Right cardiac atrium (tissue), 5 donors: ENCODE results near the gene PACSIN1. TPM values are rescaled to one million over a fixed set of nuclear protein-coding genes. Genes with fewer than 3 reads are reported as not detected.

ENCODE experiments used
- ATAC-seq, 2 donors: fragments of 200-7000 bp; cut with Tn5 transposase; one replicate each; pipeline versions ENCODE4 v1.8.0 to v1.9.1; 2020; ENCODE audit warnings: moderate library complexity in 2 of 2, mild to moderate bottlenecking in 1 of 2
- DNase-seq, 3 donors: peaks; one replicate each; pipeline ENCODE4 v3.0.0-alpha.2; 2020
- H3K27ac ChIP-seq: one replicate; pipeline ENCODE4 v1.5.1; 2013; ENCODE audit warnings: mild to moderate bottlenecking, low read length, control low read depth, moderate library complexity
- H3K27me3 ChIP-seq: one replicate; pipeline ENCODE4 v1.6.1; 2013; ENCODE audit not compliant: control insufficient read depth, insufficient read depth
- H3K4me1 ChIP-seq: one replicate; pipeline ENCODE4 v1.6.1; 2013; ENCODE audit warnings: low read length; ENCODE audit not compliant: control insufficient read depth, insufficient read depth
- H3K4me3 ChIP-seq: one replicate; pipeline ENCODE4 v1.5.1; 2013; ENCODE audit warnings: low read length, control low read depth
- H3K9me3 ChIP-seq: one replicate; pipeline ENCODE4 v1.6.1; 2013; ENCODE audit warnings: low read length; ENCODE audit not compliant: control insufficient read depth
- WGBS: extraction: QIAGEN DNeasy Blood & Tissue Kit; methylation state at CpG from one replicate; pipeline ENCODE4 v1.1.7; 2013; 5-methylcytosine and 5-hydroxymethylcytosine counted together
- intact Hi-C, 4 donors: fragments of 100-400 bp; cut with DNase I; formaldehyde crosslinking; loops; one replicate each; pipeline versions ENCODE4 v1.11.0 to v1.14.0; 2022 to 2023
- polyA plus RNA-seq: library from polyadenylated mRNA; stranded (reverse); fragments of 200-250 nt; gene quantifications from one replicate; pipeline ENCODE4 v1.2.3, GENCODE V29; 2013
- total RNA-seq, 4 donors: library from RNA; stranded (reverse); fragmentation: NEBNext Ultra II Directional; extraction: Animal tissue kit (Norgen Biotek cat#: 25700); gene quantifications; one replicate each; pipeline ENCODE4 v1.2.1, GENCODE V29; 2021
- donor health status: healthy with polysubstance abuse.
- donor health status: DM: no; HTN: yes; CAD: no.
- donor health status: DM: no; HTN: no; CAD: no.
- donor health status: DM: no; HTN: yes; CAD: no; lungs with severe emphysema.
- donor health status: DM: yes; HTN: yes; CAD: no.

The PACSIN1 gene
- total and polyA plus RNA-seq, 5 donors = 2.5 to 14.0 (median 10.0) TPM

DNA sequence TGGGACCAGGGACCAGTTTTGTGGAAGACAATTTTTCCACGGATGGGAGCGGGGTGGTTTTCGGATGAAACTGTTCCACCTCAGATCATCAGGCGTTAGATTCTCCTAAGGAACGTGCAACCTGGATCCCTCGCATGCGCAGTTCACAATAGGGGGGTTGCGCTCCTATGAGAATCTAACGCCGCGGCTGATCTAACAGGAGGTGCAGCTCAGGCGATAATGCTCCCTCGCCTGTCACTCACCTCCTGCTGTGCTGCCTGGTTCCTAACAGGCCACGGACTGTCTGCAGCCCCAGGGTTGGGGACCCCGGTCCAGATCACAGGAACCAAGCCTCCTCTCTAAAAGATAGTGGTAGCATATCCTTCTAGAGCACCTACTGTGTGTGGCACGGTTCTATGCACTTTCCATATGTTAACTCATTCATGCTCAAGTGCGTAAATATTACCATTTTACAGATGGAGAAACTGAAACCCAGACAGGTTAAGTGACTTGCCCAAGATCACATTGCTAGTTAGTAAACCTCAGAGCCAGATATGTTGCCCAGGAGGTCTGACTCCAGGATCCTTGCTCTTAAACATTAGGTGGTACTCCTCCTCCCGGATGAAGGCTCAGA is 65.0 kb downstream of the PACSIN1 start:
- Histone ChIP-seq H3K9me3 (no peaks in the 10 kb centered on the region), H3K4me3 (no peak overlapping the region), H3K27me3 (no peaks in the 10 kb centered on the region), H3K27ac (no peak overlapping the region), H3K4me1 (no peaks in the 10 kb centered on the region)
- intact Hi-C loops = loop anchor here in 3 of 4 donors (5.0 to 10.0 kb wide), 3 partner anchors 64 to 76 kb away; no protein-coding TSS in a partner anchor
- WGBS = 88% methylated on average over 18 of the region's 18 CpGs
- ATAC-seq (no peak), DNase-seq (peak in 1 of 3 donors; percentile 16)

DNA sequence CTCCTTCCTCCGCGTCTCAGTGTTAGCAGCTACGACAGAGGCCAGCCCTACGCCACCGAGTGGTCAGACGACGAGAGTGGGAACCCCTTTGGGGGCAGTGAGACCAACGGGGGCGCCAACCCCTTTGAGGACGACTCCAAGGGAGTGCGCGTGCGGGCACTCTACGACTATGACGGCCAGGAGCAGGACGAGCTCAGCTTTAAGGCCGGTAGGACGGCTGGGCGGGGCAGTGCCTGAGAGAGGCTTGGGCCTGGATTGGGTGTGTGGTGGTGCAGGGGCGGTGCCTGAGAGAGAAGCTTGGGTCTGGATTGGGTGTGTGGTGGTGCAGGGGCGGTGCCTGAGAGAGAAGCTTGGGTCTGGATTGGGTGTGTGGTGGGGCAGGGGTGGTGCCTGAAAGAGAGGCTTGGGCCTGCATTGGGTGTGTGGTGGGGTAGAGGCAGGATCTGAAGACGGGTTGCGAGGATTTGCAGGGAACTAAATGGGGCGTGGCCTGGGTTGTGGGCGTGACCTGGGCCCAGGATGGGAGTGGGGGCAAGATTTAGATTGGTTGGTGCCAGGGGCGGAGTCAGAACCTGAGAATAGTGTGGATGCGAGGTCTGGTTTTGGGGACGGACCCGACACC is 65.8 kb downstream of the PACSIN1 start:
- H3K4me3 ChIP-seq = no peak overlapping the region
- 68% methylated on average over 29 of the region's 29 CpGs for WGBS
- DNase-seq (peak; percentile 72 to 94 (median 80)), ATAC-seq (peak; percentile 4 to 78)
- no peaks in the 10 kb centered on the region for H3K27me3 ChIP-seq
- no peaks in the 10 kb centered on the region for H3K4me1 ChIP-seq
- intact Hi-C loops = loop anchor here in 3 of 4 donors (5.0 to 10.0 kb wide), 3 partner anchors 63 to 76 kb away; no protein-coding TSS in a partner anchor
- H3K9me3 ChIP-seq = no peaks in the 10 kb centered on the region
- no peak overlapping the region for H3K27ac ChIP-seq

DNA sequence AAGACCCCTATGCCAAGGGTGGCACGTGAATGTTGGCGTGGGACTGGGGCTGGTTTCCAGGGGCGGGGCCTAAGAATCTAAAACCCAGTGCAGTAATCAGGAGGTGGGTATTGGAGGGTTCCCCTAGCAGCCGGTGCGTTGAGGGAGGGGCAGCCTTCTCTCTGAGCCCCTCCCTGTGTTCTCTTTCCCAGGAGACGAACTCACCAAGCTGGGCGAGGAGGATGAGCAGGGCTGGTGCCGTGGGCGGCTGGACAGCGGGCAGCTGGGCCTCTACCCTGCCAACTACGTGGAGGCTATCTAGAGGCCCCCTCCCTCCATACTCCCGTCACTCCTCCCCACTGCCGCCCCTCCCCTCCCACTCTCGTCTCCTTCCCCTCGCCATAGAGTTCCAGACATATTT is 66.4 kb downstream of the PACSIN1 start:
- Histone ChIP-seq H3K4me1 (no peaks in the 10 kb centered on the region), H3K4me3 (no peak overlapping the region), H3K27ac (no peak overlapping the region), H3K9me3 (no peaks in the 10 kb centered on the region), H3K27me3 (no peaks in the 10 kb centered on the region)
- 65% methylated on average over 15 of the region's 15 CpGs for WGBS
- intact Hi-C loops = loop anchor here in 3 of 4 donors (5.0 to 10.0 kb wide), 3 partner anchors 63 to 75 kb away; no protein-coding TSS in a partner anchor
- DNase-seq (no peak), ATAC-seq (no peak)

DNA sequence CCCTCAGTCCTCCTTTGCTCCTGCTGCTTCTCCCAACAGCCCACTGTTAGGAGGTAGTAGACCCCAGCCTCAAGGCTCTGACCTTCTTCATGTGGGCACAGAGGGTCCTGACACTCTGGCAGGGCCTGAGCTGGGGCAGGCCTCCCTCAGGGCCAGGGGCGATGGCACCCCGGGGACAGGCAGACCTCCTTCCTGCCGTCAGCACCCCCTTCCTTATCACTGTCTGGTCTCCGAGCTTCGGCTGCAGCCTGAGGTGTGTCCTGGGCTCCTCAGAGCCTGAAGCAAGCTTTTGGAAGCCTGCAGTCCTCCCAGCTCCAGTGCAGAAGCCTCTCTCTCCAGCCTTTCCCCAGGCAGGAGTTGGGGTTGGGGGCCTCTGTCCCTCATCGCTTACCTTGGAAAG is 68.3 kb downstream of the PACSIN1 start:
- H3K27ac ChIP-seq = no peak overlapping the region
- H3K4me3 ChIP-seq = no peak overlapping the region
- H3K9me3 ChIP-seq = no peaks in the 10 kb centered on the region
- intact Hi-C loops = loop anchor here in 3 of 4 donors (5.0 to 10.0 kb wide), 3 partner anchors 61 to 73 kb away; no protein-coding TSS in a partner anchor
- ATAC-seq (no peak), DNase-seq (no peak)
- H3K27me3 ChIP-seq = no peaks in the 10 kb centered on the region
- no peaks in the 10 kb centered on the region for H3K4me1 ChIP-seq
- 70% methylated on average over 6 of the region's 6 CpGs for WGBS

DNA sequence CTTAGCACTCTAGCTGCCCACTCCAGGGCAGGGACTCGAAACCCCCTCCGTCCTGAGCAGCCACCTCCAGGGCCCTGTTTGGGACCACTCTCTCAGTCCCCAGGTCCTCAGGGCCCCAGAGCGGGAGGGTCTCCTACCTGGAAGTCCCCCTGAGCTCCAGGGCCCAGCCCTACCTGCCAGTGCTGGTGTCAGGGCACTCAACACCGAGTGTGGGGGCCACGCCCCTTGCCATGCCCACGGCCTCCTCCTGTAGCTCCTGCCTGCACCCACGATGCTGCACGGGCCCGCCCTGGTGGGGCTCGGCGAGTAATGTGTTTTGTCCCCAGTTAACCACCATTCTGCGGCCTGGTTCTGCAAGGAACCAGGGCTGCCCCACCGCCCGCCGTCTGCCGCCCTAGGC is 68.8 kb downstream of the PACSIN1 start:
- no peak for DNase-seq
- WGBS = 89% methylated on average over 16 of the region's 16 CpGs
- Histone ChIP-seq H3K9me3 (no peaks in the 10 kb centered on the region), H3K27me3 (no peaks in the 10 kb centered on the region), H3K4me3 (no peak overlapping the region), H3K4me1 (no peaks in the 10 kb centered on the region), H3K27ac (no peak overlapping the region)
- no peak for ATAC-seq
- intact Hi-C loops = loop anchor here in 3 of 4 donors (5.0 to 10.0 kb wide), 3 partner anchors 60 to 73 kb away; no protein-coding TSS in a partner anchor

DNA sequence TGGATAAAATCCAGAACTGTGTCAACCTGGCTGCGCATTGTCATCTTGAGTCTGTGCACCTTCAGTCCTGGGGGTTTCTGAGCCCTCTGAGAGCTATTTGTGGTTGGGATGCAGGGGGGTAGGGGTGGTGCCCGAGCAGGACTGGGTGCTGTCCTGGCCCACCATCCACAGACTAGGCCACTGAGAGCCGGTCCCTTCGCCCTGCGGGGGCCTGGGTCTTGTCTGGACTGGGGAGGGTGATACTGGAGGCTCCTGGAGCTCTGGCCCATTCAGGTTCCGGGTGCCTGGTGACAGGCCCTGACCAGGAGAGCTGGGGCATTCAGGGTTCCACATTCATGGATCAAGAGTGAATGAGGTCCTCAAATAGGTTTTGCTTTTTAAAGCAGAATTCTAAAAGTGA is 69.3 kb downstream of the PACSIN1 start:
- no peak for DNase-seq
- H3K27me3 ChIP-seq = no peaks in the 10 kb centered on the region
- WGBS = 92% methylated on average over 6 of the region's 6 CpGs
- H3K4me1 ChIP-seq = no peaks in the 10 kb centered on the region
- no peak for ATAC-seq
- no peak overlapping the region for H3K27ac ChIP-seq
- intact Hi-C loops = loop anchor here in 1 of 4 donors (10.0 kb wide), 1 partner anchor 60 kb away; no protein-coding TSS in a partner anchor
- no peak overlapping the region for H3K4me3 ChIP-seq
- H3K9me3 ChIP-seq = no peaks in the 10 kb centered on the region

DNA sequence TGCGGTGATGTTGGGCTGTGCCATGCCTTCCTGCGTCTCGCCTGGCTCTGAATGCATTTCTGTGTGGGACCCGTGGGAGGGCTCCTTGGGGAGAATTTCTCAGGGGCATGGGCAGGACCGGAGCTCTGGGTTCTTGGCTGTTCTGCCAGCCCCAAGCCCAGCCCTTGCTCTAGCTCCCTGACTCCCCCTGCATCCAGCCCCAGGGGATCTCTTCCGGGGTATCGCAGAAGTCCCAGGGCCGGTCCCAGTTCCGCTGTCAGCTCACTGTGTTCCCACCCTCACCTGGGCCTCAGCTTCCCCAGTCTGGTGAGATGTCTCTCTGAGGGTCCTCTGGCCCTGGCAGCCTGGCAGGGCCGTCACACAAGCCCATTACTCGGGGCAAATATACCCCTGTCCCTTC is 69.8 kb downstream of the PACSIN1 start:
- DNase-seq (no peak), ATAC-seq (no peak)
- Histone ChIP-seq H3K27ac (no peak overlapping the region), H3K27me3 (no peaks in the 10 kb centered on the region), H3K4me3 (no peak overlapping the region), H3K9me3 (no peaks in the 10 kb centered on the region), H3K4me1 (no peaks in the 10 kb centered on the region)
- intact Hi-C loops = loop anchor here in 1 of 4 donors (10.0 kb wide), 1 partner anchor 59 kb away; no protein-coding TSS in a partner anchor
- WGBS = 84% methylated on average over 11 of the region's 11 CpGs

DNA sequence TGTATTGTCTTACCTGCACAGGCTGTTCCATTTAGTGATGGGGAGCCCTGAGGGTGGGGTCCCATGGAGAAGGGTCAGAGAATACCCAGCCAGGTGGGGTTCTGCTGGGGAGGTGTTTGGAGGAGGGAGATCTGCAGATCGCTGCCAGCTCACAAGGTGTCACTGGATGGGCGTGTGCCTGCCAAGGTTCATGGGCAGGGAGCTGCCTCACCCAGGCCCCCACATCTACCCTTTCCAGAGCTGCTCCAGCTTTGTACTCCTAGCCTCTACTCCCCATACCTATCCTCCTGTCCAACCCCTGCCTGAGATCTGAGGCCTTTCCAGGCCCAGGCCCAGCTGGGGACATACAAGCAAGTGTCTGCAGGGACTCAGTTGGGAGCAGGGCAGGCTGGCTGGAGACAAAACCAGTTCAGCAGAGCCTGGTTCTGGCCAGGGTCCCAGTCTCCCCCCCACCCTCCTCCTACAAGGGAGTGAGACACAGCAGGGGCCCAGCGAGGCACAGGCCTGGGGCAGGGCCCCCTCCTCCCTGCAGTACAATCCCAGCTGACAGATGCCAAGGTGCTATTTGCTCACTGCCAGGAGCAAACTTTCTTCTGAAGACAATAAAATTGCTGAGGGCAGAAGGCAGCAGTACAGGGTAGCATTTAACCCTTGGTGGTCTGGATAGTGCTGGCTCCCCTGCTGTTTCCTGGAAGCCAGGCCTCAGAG is 70.5 kb downstream of the PACSIN1 start:
- H3K4me3 ChIP-seq = no peak overlapping the region
- H3K27ac ChIP-seq = no peak overlapping the region
- intact Hi-C loops = loop anchor here in 1 of 4 donors (10.0 kb wide), 1 partner anchor 58 kb away; no protein-coding TSS in a partner anchor
- no peak for DNase-seq
- no peaks in the 10 kb centered on the region for H3K27me3 ChIP-seq
- H3K9me3 ChIP-seq = no peaks in the 10 kb centered on the region
- WGBS = 69% methylated on average over 3 of the region's 3 CpGs
- no peak for ATAC-seq
- no peaks in the 10 kb centered on the region for H3K4me1 ChIP-seq

DNA sequence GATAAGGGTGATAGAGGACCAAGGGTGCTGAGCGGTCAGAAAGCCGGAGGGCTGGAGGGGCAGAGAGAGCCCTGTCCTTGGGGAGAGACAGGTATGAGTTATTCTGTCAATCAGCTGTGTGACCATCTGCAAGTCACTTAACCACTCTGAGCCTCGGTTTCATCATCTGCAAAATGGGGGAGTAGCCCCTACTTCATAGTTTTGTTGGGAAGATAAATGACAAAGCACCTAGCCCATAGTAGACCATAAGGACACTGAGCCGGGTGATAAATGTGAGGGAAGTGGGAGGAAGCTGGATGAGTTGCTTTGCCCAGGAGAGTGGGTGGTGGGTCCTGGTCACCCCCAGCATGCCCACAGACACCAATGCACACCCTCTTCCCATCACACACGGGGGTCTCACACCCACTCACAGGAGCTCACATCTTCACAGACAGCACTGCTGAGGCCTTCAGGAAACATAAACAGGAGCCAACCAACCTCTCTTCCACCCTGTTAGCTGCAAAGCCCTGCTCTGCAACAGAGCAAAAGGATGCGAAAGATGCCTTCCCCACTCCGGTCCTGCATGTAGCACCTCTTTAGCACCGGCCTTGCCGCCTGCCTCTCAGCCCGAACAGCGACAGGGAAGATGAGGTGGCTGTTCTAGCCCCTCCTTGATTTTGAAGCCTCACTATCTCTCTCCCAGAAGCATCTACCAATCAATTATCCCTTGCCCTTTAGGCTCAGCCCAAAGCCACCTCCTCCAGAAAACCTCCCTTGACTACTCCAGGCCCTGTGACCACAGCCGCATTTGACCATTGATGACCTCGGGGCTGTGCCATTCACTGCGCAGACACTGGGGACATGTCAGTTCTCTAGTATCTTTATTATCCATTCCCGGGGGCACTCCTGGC is 71.3 kb downstream of the PACSIN1 start:
- Histone ChIP-seq H3K9me3 (no peaks in the 10 kb centered on the region), H3K27me3 (no peaks in the 10 kb centered on the region), H3K4me3 (no peak overlapping the region), H3K4me1 (no peaks in the 10 kb centered on the region), H3K27ac (no peak overlapping the region)
- WGBS = 82% methylated on average over 15 of the region's 15 CpGs
- intact Hi-C loops = loop anchor here in 1 of 4 donors (10.0 kb wide), 1 partner anchor 58 kb away; no protein-coding TSS in a partner anchor
- DNase-seq = no peak
- ATAC-seq = no peak

DNA sequence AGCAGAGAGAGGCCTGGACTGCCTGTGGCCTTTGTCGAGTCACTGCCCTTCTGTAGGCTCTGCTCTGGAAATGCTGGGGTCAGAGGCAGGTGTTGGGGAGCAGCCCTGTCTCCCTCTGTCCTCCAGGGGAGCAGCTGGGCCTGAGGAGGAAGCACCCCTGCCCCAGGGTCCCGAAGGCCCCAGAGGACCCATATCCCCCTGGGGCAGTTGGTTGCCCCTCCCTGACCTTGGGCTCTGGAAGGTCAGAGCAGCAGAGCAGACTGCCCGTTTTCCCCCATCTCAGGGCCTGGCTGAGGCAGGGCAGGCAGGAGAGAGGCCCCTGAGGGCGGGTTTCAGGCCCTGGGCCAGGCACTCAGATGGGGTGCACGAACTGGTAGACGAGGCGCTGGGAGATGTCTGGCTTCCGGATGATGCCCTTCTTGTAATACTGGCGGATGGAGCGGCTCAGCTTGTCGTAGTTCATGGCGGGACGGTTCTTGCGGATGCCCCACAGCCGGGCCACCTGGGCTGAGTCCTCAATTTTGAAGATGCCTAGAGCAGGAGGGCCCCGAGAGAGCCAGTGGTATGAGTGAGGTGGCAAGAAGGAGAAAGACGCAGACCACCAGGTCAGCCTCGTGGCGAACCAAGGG is 72.2 kb downstream of the PACSIN1 start:
- Histone ChIP-seq H3K27me3 (no peaks in the 10 kb centered on the region), H3K4me1 (no peaks in the 10 kb centered on the region), H3K27ac (no peak overlapping the region), H3K4me3 (no peak overlapping the region), H3K9me3 (no peaks in the 10 kb centered on the region)
- 91% methylated on average over 19 of the region's 19 CpGs for WGBS
- ATAC-seq (no peak), DNase-seq (no peak)
- intact Hi-C loops = loop anchor here in 1 of 4 donors (10.0 kb wide), 1 partner anchor 57 kb away; no protein-coding TSS in a partner anchor
